Nephron (organoid): Measurements from ENCODE around the gene NIM1K.

Source experiments
- H3K27ac Mint-ChIP-seq, 3 experiments: 2 replicates each; pipeline ENCODE4 v1.8.0; 2020; ENCODE audit warnings: mixed read lengths in 3 of 3, mild to moderate bottlenecking in 2 of 3, moderate library complexity in 1 of 3
- H3K27me3 Mint-ChIP-seq: 2 replicates; pipeline ENCODE4 v1.8.0; 2021; ENCODE audit warnings: low read depth, mild to moderate bottlenecking, moderate library complexity, mixed read lengths
- H3K36me3 Mint-ChIP-seq: 2 replicates; pipeline ENCODE4 v1.8.0; 2020; ENCODE audit warnings: low read depth, mixed read lengths
- H3K4me1 Mint-ChIP-seq: 2 replicates; pipeline ENCODE4 v1.8.0; 2020; ENCODE audit warnings: mixed read lengths
- H3K4me3 Mint-ChIP-seq, 3 experiments: 2 replicates each; pipeline ENCODE4 v1.8.0; 2020; ENCODE audit warnings: mild to moderate bottlenecking in 3 of 3, mixed read lengths in 3 of 3, moderate library complexity in 2 of 3
- H3K9me3 Mint-ChIP-seq: 2 replicates; pipeline ENCODE4 v1.8.0; 2020; ENCODE audit warnings: mixed read lengths
- CTCF ChIP-seq, 3 experiments: fragments of 200-600 bp; sonication (generic); IDR thresholded peaks; one replicate each; pipeline ENCODE4 v1.5.0; 2021; ENCODE audit warnings: antibody characterized with exemption in 3 of 3; ENCODE audit not compliant: unreplicated experiment in 3 of 3

NIM1K gene

GRCh38 chr5:43288269-43288831 lies 96.3 kb downstream of the NIM1K start:
- no peak for TF ChIP-seq CTCF (IDR thresholded peaks at IDR 0.05; ENCODE audit: unreplicated experiment in 3 of 3)
- H3K27me3 Mint-ChIP-seq, result no peaks in the 10 kb centered on the region
- no peak overlapping the region for H3K4me3 Mint-ChIP-seq
- H3K27ac Mint-ChIP-seq, result peak overlapping the region in 1 of 3 experiments; percentile 66
- peaks cover 56% of the 10 kb centered on the region for H3K36me3 Mint-ChIP-seq
- no peaks in the 10 kb centered on the region for H3K4me1 Mint-ChIP-seq
- no peaks in the 10 kb centered on the region for H3K9me3 Mint-ChIP-seq

- no peak overlapping the region for H3K27ac Mint-ChIP-seq
- H3K9me3 Mint-ChIP-seq, result no peaks in the 10 kb centered on the region
- no peaks in the 10 kb centered on the region for H3K27me3 Mint-ChIP-seq
- peaks cover 5% of the 10 kb centered on the region for H3K4me1 Mint-ChIP-seq
- TF ChIP-seq CTCF (IDR thresholded peaks at IDR 0.05; ENCODE audit: unreplicated experiment in 3 of 3), result no peak
- no peak overlapping the region for H3K4me3 Mint-ChIP-seq
- peaks cover 79% of the 10 kb centered on the region for H3K36me3 Mint-ChIP-seq
These were observed 98.7 kb downstream of the NIM1K start for GRCh38 chr5:43290726-43291125.

GRCh38 chr5:43294226-43294625 lies 102.2 kb downstream of the NIM1K start:
- H3K4me3 Mint-ChIP-seq, result no peak overlapping the region
- H3K4me1 Mint-ChIP-seq, result peaks cover 15% of the 10 kb centered on the region
- H3K9me3 Mint-ChIP-seq, result no peaks in the 10 kb centered on the region
- TF ChIP-seq CTCF (IDR thresholded peaks at IDR 0.05; ENCODE audit: unreplicated experiment in 3 of 3), result no peak
- H3K27ac Mint-ChIP-seq, result no peak overlapping the region
- H3K27me3 Mint-ChIP-seq, result no peaks in the 10 kb centered on the region
- H3K36me3 Mint-ChIP-seq, result peaks cover 78% of the 10 kb centered on the region

- Mint-ChIP-seq H3K4me1 (peaks cover 15% of the 10 kb centered on the region), H3K27ac (no peak overlapping the region), H3K36me3 (peaks cover 79% of the 10 kb centered on the region), H3K27me3 (no peaks in the 10 kb centered on the region), H3K9me3 (no peaks in the 10 kb centered on the region), H3K4me3 (no peak overlapping the region)
- TF ChIP-seq CTCF (IDR thresholded peaks at IDR 0.05; ENCODE audit: unreplicated experiment in 3 of 3), result no peak
These were observed 103.2 kb downstream of the NIM1K start for GRCh38 chr5:43295202-43295601.

- Mint-ChIP-seq H3K4me1 (peaks cover 19% of the 10 kb centered on the region), H3K36me3 (peaks cover 80% of the 10 kb centered on the region), H3K27me3 (no peaks in the 10 kb centered on the region), H3K4me3 (no peak overlapping the region), H3K9me3 (no peaks in the 10 kb centered on the region), H3K27ac (no peak overlapping the region)
- TF ChIP-seq CTCF (IDR thresholded peaks at IDR 0.05; ENCODE audit: unreplicated experiment in 3 of 3), result no peak
These were observed 104.8 kb downstream of the NIM1K start for GRCh38 chr5:43296835-43297234.

- TF ChIP-seq CTCF (IDR thresholded peaks at IDR 0.05; ENCODE audit: unreplicated experiment in 3 of 3), result no peak
- Mint-ChIP-seq H3K4me1 (peaks cover 32% of the 10 kb centered on the region), H3K9me3 (no peaks in the 10 kb centered on the region), H3K36me3 (peaks cover 83% of the 10 kb centered on the region), H3K27ac (peak overlapping the region; percentile 38 to 45 (median 42)), H3K27me3 (no peaks in the 10 kb centered on the region), H3K4me3 (no peak overlapping the region)
These were observed 106.4 kb downstream of the NIM1K start for GRCh38 chr5:43298443-43298842.
